ENCODE results near the gene FAM83F. TPM values are rescaled to one million over a fixed set of nuclear protein-coding genes. Genes with fewer than 3 reads are reported as not detected.

The FAM83F gene
- polyA plus RNA-seq, 1 experiment, result not detected

GRCh38 chr22:40030758-40031095, 36.0 kb downstream of the FAM83F start:
- ChIA-PET CTCF (interaction anchor here (22.4 kb wide), 1 partner anchor 491 kb away, joined by 476 read pairs; the partner anchor contains the start of gene RPS19BP1), POLR2A (no interaction called here)
- DNase-seq (ENCODE audit: low read depth), result no peak
- Histone ChIP-seq H3K4me3 (ENCODE audit: low read depth, low read length) (no peak overlapping the region), H3K36me3 (ENCODE audit: control insufficient read depth, insufficient read depth, low read length) (no peaks in the 10 kb centered on the region), H3K27me3 (ENCODE audit: control insufficient read depth, insufficient read depth, low read length) (peaks cover 7% of the 10 kb centered on the region; the same call in 1 of the 2 replicates)
- TF ChIP-seq, protein P1, sequence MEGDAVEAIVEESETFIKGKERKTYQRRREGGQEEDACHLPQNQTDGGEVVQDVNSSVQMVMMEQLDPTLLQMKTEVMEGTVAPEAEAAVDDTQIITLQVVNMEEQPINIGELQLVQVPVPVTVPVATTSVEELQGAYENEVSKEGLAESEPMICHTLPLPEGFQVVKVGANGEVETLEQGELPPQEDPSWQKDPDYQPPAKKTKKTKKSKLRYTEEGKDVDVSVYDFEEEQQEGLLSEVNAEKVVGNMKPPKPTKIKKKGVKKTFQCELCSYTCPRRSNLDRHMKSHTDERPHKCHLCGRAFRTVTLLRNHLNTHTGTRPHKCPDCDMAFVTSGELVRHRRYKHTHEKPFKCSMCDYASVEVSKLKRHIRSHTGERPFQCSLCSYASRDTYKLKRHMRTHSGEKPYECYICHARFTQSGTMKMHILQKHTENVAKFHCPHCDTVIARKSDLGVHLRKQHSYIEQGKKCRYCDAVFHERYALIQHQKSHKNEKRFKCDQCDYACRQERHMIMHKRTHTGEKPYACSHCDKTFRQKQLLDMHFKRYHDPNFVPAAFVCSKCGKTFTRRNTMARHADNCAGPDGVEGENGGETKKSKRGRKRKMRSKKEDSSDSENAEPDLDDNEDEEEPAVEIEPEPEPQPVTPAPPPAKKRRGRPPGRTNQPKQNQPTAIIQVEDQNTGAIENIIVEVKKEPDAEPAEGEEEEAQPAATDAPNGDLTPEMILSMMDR (IDR thresholded peaks at IDR 0.05; ENCODE audit: insufficient read depth, low read depth, low read length), result no peak

GRCh38 chr22:40031766-40032470, 37.2 kb downstream of the FAM83F start:
- ChIA-PET CTCF (interaction anchor here (22.4 kb wide), 1 partner anchor 493 kb away, joined by 476 read pairs; the partner anchor contains the start of gene RPS19BP1), POLR2A (no interaction called here)
- H3K27me3 ChIP-seq (ENCODE audit: control insufficient read depth, insufficient read depth, low read length), result peaks cover 9% of the 10 kb centered on the region
- no peaks in the 10 kb centered on the region for H3K36me3 ChIP-seq (ENCODE audit: control insufficient read depth, insufficient read depth, low read length)
- no peak for DNase-seq (ENCODE audit: low read depth)
- TF ChIP-seq, protein P1 (IDR thresholded peaks at IDR 0.05; ENCODE audit: insufficient read depth, low read depth, low read length), result no peak
- H3K4me3 ChIP-seq (ENCODE audit: low read depth, low read length), result no peak overlapping the region

DNA sequence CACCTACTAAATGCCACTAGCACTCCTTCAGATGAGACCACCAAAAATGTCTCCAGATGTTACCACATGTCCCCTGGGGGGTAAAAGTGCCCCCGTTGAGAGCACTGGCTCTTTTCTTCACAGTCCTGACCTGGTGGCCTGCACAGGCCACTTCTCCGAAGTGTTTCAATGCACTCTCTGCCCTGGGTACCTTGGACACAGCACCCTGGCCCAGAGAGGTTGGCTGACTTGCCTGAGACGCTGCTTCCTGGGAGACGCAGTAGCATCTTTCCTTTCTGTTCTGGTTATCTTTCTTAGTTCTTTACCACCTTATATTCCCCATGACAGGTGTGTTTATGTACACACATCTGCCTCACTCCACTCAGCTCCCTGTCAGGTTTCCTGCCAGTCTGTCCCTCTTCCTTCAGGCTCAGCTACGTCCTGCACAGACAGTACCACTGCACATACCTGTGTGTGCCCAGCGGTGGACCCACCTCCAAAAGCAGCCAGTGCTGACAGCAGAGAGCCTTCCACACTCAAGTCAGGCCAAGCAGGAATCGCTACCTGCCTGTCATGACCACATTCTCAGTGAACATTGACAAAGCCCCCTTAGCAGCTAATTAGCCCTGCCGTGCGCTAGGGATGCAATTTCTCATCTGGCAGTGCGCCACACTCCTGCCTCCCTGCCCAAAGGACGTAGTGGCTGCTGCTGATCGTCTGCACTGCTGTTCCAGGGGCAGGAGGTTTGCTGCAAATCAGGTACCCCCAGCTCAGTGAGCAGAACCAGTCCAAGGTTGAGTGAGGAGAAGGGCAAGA, 39.0 kb downstream of the FAM83F start:
- no peak for DNase-seq (ENCODE audit: low read depth)
- POLR2A ChIA-PET, result no interaction called here
- H3K36me3 ChIP-seq (ENCODE audit: control insufficient read depth, insufficient read depth, low read length), result no peaks in the 10 kb centered on the region
- CTCF ChIA-PET, result interaction anchor here (1.0 to 22.4 kb wide), 3 partner anchors 8 to 494 kb away, joined by 4 to 476 read pairs (median 34); partner anchors contain the start of gene RPS19BP1
- TF ChIP-seq, protein P1 (IDR thresholded peaks at IDR 0.05; ENCODE audit: insufficient read depth, low read depth, low read length), result no peak
- peaks cover 9% of the 10 kb centered on the region for H3K27me3 ChIP-seq (ENCODE audit: control insufficient read depth, insufficient read depth, low read length)
- no peak overlapping the region for H3K4me3 ChIP-seq (ENCODE audit: low read depth, low read length)

GRCh38 chr22:40035351-40035750, 40.6 kb downstream of the FAM83F start:
- TF ChIP-seq, protein P1 (IDR thresholded peaks at IDR 0.05; ENCODE audit: insufficient read depth, low read depth, low read length), result no peak
- Histone ChIP-seq H3K27me3 (ENCODE audit: control insufficient read depth, insufficient read depth, low read length) (peaks cover 13% of the 10 kb centered on the region), H3K36me3 (ENCODE audit: control insufficient read depth, insufficient read depth, low read length) (no peaks in the 10 kb centered on the region), H3K4me3 (ENCODE audit: low read depth, low read length) (no peak overlapping the region)
- DNase-seq (ENCODE audit: low read depth), result no peak
- ChIA-PET CTCF (interaction anchor here (0.6 to 22.4 kb wide), 6 partner anchors 10 to 539 kb away, joined by 3 to 476 read pairs (median 4); partner anchors contain the start of genes ADSL and RPS19BP1), POLR2A (interaction anchor here (0.5 kb wide), 1 partner anchor 34 kb away, joined by 3 read pairs; no protein-coding TSS in a partner anchor)

GRCh38 chr22:40036126-40036525, 41.4 kb downstream of the FAM83F start:
- TF ChIP-seq, protein P1 (IDR thresholded peaks at IDR 0.05; ENCODE audit: insufficient read depth, low read depth, low read length), result no peak
- POLR2A ChIA-PET, result no interaction called here
- no peak for DNase-seq (ENCODE audit: low read depth)
- Histone ChIP-seq H3K36me3 (ENCODE audit: control insufficient read depth, insufficient read depth, low read length) (no peaks in the 10 kb centered on the region), H3K4me3 (ENCODE audit: low read depth, low read length) (no peak overlapping the region), H3K27me3 (ENCODE audit: control insufficient read depth, insufficient read depth, low read length) (peaks cover 13% of the 10 kb centered on the region)
- CTCF ChIA-PET, result interaction anchor here (0.8 to 22.4 kb wide), 8 partner anchors 11 to 540 kb away, joined by 3 to 476 read pairs (median 5); partner anchors contain the start of genes ADSL and RPS19BP1
